Measurements from ENCODE around the gene ATG5. TPM values are rescaled to one million over a fixed set of nuclear protein-coding genes. Genes with fewer than 3 reads are reported as not detected.

The ATG5 gene
- polyA plus RNA-seq, 1 donor (not counting 4 experiments of a cell fraction or from before 2014, with no cell fraction given), result 60.0 TPM

GRCh38 chr6:106165885-106166485 is 159.6 kb downstream of the ATG5 start:
- no peak overlapping the region for H3K9ac ChIP-seq (ENCODE audit: control insufficient read depth, extremely low read depth, insufficient read depth, low read length)
- no peak overlapping the region for H2AFZ ChIP-seq (ENCODE audit: control insufficient read depth, low read length)
- no peak for TF ChIP-seq EZH2 (IDR thresholded peaks at IDR 0.05; ENCODE audit: low read length)
- no peaks in the 10 kb centered on the region for H3K27me3 ChIP-seq (ENCODE audit: control insufficient read depth, extremely low read depth, insufficient read depth, low read length)
- H3K4me3 ChIP-seq (ENCODE audit: control insufficient read depth in 2 of 3, extremely low read depth in 1 of 3, insufficient read depth in 2 of 3, low read depth in 1 of 3, low read length in 3 of 3), result no peak overlapping the region
- no peaks in the 10 kb centered on the region for H4K20me1 ChIP-seq (ENCODE audit: control insufficient read depth, extremely low read depth, insufficient read depth, low read length)
- H3K4me1 ChIP-seq (ENCODE audit: control insufficient read depth, extremely low read depth, insufficient read depth, low read length), result no peaks in the 10 kb centered on the region
- no peak overlapping the region for H3K27ac ChIP-seq (ENCODE audit: control insufficient read depth, insufficient read depth, low read length)
- DNase-seq (ENCODE audit: low read depth, low spot score) (no peak), FAIRE-seq (no peak)
- H3K79me2 ChIP-seq (ENCODE audit: control insufficient read depth, insufficient read depth, low read length), result no peaks in the 10 kb centered on the region
- H3K9me1 ChIP-seq (ENCODE audit: control insufficient read depth, extremely low read depth, insufficient read depth, low read length), result no peaks in the 10 kb centered on the region
- H3K4me2 ChIP-seq (ENCODE audit: control insufficient read depth, extremely low read depth, insufficient read depth, low read depth, low read length), result no peak overlapping the region
- dilution Hi-C loops (cut with MboI; ENCODE audit: extremely low pct_ligation_motif_present, low sequenced_read_pairs), result no loop called here
- no peaks in the 10 kb centered on the region for H3K36me3 ChIP-seq (ENCODE audit: control insufficient read depth in 2 of 2, extremely low read depth in 1 of 2, insufficient read depth in 2 of 2, low read length in 2 of 2)
- H3K9me3 ChIP-seq (ENCODE audit: control insufficient read depth, low read depth, low read length), result no peaks in the 10 kb centered on the region

GRCh38 chr6:106163966-106164877 is 161.3 kb downstream of the ATG5 start:
- dilution Hi-C loops (cut with MboI; ENCODE audit: extremely low pct_ligation_motif_present, low sequenced_read_pairs), result no loop called here
- Histone ChIP-seq H3K9me1 (ENCODE audit: control insufficient read depth, extremely low read depth, insufficient read depth, low read length) (no peaks in the 10 kb centered on the region), H3K36me3 (ENCODE audit: control insufficient read depth in 2 of 2, extremely low read depth in 1 of 2, insufficient read depth in 2 of 2, low read length in 2 of 2) (no peaks in the 10 kb centered on the region), H3K4me2 (ENCODE audit: control insufficient read depth, extremely low read depth, insufficient read depth, low read depth, low read length) (no peak overlapping the region), H3K27me3 (ENCODE audit: control insufficient read depth, extremely low read depth, insufficient read depth, low read length) (no peaks in the 10 kb centered on the region), H4K20me1 (ENCODE audit: control insufficient read depth, extremely low read depth, insufficient read depth, low read length) (no peaks in the 10 kb centered on the region), H2AFZ (ENCODE audit: control insufficient read depth, low read length) (no peak overlapping the region), H3K9me3 (ENCODE audit: control insufficient read depth, low read depth, low read length) (no peaks in the 10 kb centered on the region), H3K79me2 (ENCODE audit: control insufficient read depth, insufficient read depth, low read length) (no peaks in the 10 kb centered on the region), H3K9ac (ENCODE audit: control insufficient read depth, extremely low read depth, insufficient read depth, low read length) (no peak overlapping the region), H3K27ac (ENCODE audit: control insufficient read depth, insufficient read depth, low read length) (no peak overlapping the region), H3K4me3 (ENCODE audit: control insufficient read depth in 2 of 3, extremely low read depth in 1 of 3, insufficient read depth in 2 of 3, low read depth in 1 of 3, low read length in 3 of 3) (no peak overlapping the region), H3K4me1 (ENCODE audit: control insufficient read depth, extremely low read depth, insufficient read depth, low read length) (peaks cover 9% of the 10 kb centered on the region)
- DNase-seq (ENCODE audit: low read depth, low spot score), result no peak
- FAIRE-seq, result no peak
- no peak for TF ChIP-seq CTCF (optimal IDR thresholded peaks at IDR 0.05 in 1 of 3, IDR thresholded peaks at IDR 0.05 in 1 of 3, conservative IDR thresholded peaks at IDR 0.05 in 1 of 3; ENCODE audit: extremely low read depth in 1 of 3, insufficient read depth in 2 of 3, low read length in 3 of 3)
- no peak for TF ChIP-seq EZH2 (IDR thresholded peaks at IDR 0.05; ENCODE audit: low read length)

All from keratinocyte (primary cell).